ENCODE results near the gene TMEM38B. TPM values are rescaled to one million over a fixed set of nuclear protein-coding genes. Genes with fewer than 3 reads are reported as not detected.

The TMEM38B gene
- total and polyA plus RNA-seq, 2 of the 8 experiments (the other 6 are each of a cell fraction or from before 2014, with no cell fraction given): 10.6 to 12.4 TPM

DNA sequence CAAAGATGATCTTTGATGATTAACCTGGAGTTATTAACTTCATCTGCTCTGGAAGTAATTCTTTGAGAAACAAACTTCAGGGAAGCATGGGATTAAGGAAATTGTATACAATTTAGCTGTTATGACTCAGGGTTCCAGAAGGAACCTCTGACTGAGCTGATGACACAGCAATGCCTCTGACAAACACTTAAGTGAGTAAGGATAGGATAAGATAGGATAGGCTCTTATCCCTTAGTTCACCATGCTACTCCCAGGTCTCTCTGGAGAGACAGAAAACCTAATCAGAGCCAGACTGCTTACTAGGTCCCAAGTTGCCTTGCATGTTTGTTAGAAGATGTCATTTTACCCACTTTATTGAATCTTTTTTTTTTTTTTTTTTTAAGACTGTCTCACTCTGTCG is 12.6 kb upstream of the TMEM38B start (continued):
- TF ChIP-seq HDAC2 (IDR thresholded peaks at IDR 0.05; ENCODE audit: borderline replicate concordance in 1 of 2, low read depth in 2 of 2, low read length in 2 of 2) (no peak), GTF2F1 (IDR thresholded peaks at IDR 0.05; ENCODE audit: borderline replicate concordance, low read depth, low read length) (no peak)
